Stimulated activated CD8-positive, alpha-beta memory T cell treated with anti-CD3 and anti-CD28 coated beads, Interleukin-7, amount 100 ng/mL, for 48 hours (primary cell): Measurements from ENCODE around the gene PLD4.
"Not testable (repeated sequence)": the region's sequence is repeated elsewhere in the genome, so short reads cannot be mapped to it uniquely, and the experiment has no call there.

Experiments
- DNase-seq, 2 donors: peaks; one replicate each; pipeline ENCODE4 v3.0.0-alpha.2; 2020; ENCODE audit warnings: low read depth in 1 of 2; ENCODE audit errors: extremely low read depth in 1 of 2

Gene PLD4

DNA sequence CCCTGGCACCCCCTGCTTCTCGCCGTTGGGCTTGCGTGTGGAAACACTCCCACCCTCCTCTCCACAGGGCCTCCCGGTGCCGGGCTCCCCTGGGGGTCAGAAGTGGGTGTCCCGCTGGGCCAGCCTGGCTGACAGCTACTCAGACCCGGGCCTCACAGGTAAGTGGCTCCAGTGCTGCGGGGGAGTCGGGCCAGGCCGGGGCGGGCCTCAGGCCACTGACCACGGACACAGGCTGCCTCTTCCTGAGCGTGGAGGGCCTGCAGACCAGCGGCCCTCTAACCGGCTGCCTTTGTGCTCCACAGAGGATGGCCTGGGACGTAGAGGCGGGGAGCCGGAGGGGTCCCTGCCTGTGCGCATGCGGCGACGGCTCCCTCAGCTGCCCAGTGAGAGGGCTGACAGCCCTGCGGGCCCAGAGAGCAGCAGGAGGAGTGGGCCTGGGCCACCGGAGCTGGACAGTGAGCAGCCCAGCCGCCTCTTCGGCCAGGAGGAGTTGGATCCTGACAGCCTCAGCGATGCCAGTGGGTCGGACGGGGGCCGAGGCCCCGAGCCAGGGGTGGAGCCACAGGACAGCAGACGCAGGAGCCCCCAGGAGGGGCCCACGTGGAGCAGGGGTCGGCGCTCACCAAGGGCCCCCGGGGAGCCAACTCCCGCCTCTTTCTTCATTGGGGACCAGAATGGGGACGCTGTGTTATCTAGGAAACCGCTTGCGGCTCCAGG is 38.5 kb upstream of the PLD4 start:
- no peak for DNase-seq

DNA sequence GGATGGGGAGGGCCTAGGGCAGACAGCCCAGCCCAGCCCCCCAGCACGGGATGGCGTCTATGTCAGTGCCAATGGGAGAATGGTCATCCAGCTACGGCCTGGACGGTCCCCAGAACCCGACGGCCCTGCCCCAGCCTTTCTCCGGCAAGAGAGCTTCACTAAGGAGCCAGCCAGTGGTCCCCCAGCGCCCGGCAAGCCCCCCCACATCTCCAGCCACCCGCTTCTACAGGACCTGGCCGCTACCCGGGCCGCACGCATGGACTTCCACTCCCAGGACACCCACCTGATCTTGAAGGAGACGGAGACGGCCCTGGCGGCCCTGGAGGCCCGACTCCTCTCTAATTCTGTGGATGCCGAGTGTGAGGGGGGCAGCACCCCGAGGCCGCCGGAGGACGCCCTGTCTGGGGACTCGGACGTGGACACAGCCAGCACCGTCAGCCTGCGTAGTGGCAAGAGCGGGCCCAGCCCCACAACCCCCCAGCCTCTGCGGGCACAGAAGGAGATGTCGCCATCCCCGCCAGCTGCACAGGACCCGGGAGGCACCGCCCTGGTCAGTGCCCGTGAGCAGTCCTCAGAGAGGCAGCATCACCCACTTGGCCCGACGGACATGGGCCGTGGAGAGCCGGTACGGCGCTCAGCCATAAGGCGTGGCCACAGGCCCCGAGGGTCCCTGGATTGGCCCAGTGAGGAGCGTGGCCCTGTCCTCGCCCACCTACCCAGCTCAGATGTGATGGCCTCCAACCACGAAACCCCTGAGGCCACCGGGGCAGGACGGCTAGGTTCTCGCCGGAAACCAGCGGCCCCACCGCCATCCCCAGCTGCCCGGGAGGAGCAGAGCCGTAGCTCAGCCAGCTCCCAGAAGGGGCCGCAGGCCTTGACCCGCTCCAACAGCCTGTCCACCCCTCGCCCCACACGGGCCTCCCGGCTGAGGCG is 37.7 kb upstream of the PLD4 start:
- no peak for DNase-seq

GRCh38 chr14:104887623-104888488 is 36.8 kb upstream of the PLD4 start:
- DNase-seq = no peak

DNA sequence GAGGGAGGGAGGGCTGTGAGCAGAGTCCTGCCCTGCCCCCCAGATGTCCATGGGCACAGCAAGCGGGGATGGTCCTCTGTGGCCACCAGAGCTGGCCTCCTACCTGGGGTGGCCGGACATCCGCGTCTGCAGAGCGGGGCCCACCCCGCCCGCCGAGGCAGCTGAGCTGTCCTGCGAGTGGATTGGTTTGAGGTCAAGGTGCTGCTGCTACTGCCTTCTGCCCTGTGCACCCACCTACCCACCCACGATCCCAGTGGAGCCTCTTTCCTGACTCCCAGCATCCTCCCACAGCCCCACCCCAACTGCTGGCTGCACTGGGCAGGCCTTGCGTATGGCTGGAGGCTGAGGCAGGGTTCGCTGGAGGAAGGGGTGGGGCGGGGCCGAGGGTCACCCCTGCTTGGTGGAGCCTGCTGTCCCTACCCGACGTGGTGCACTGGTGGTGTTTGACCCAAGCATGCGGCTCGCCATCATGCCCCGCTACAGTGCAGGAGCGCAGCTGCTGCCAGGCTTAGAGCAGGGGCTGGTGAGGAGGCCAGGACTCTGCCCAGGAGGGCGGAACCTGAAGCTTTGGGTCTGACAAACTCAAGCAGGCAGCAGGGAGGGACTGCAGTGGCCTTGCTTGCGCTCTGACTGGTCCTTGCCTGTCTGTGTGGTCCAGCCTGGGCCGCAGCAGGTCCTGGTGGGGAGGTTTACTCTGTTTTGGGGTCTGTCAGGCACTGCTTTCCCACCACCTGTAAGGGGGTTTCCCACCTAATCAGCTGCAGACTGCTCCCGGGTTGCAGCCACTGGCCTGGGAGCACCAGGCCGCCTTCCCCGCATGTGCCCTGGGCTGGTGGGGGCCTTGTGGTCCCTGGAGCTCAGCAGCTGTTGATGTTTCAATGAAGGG is 35.9 kb upstream of the PLD4 start:
- no peak for DNase-seq

DNA sequence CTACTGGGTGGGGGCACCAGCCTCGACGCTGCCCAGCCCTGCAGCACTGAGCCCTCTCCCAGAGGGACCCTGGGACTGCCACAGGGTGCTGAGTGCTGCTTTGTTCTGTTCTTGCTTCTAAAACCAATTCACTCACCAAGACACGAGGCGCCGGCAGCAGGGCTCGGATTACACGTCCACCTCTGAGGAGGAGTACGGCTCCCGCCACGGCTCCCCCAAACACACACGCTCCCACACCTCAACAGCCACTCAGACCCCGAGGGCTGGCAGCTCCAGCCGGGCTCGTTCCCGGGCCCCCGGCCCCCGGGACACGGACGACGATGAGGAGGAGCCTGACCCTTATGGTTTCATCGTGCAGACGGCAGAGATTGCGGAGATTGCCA is 35.3 kb upstream of the PLD4 start:
- DNase-seq = no peak

- not testable (repeated sequence) for DNase-seq
These were observed 34.4 kb upstream of the PLD4 start for GRCh38 chr14:104890292-104890691.

DNA sequence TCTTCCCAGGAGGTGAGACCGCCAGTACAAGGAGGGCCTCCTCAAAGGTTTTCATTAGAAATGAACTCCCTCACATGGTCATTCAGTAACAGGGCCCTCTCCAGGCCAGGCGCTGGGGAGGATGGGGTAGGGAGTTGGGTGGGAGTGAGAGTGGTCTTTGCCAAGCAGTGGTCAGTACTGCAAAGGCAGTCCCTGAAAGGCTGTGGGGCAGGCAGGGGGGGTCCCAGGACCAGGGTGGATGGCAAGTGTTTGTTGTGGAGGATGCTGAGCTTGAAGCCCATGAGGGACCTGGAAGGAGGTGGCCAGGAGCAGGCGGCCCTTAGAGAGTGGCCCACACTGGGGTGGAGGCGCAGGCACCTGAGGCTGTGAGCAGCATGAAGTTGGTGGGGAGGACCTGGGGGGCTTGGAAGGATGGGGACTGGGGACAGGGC is 33.5 kb upstream of the PLD4 start:
- no peak for DNase-seq

DNA sequence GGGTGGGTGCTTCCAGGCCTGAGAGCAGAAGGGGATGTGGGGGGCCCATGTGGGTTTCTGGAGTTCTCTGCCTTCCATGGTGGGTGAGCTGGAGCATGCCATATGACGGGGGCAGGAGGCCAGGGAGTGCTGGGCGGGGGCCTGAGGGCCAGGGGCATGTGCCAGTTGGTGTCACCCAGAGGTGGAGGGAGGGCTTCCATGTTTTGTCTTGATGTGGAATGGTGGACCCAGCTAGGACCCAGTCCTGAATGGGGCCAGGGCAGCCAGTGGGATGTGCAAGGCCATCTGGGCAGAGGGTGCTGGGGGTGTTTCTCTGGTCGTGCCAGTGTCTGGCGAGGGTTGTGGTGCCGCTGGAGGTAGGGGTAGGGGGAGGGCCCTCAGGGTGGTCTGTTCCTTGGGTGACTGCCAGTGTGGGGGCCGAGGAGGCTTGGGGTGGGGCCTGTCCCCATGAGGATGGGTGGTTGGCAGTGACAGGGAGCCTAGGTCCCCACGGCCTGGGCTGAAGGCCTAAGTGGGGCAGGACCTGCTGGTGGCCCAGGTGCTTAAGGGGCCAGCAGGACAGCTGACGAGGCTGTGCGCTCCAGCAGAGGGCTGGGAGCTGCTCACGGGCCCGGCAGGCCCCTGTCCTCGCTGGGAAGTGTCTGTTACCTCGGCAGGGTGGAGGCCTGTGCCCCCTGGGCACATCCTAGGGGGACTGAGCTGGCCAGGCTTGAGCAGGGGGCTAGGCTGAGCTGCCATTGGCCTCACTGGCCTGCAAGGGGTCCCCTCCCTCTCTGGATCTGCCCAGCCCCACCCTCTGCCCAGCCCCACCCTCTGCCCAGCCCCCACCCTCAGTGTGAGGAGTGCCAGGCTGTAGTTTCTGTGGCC is 32.8 kb upstream of the PLD4 start:
- DNase-seq = no peak

DNA sequence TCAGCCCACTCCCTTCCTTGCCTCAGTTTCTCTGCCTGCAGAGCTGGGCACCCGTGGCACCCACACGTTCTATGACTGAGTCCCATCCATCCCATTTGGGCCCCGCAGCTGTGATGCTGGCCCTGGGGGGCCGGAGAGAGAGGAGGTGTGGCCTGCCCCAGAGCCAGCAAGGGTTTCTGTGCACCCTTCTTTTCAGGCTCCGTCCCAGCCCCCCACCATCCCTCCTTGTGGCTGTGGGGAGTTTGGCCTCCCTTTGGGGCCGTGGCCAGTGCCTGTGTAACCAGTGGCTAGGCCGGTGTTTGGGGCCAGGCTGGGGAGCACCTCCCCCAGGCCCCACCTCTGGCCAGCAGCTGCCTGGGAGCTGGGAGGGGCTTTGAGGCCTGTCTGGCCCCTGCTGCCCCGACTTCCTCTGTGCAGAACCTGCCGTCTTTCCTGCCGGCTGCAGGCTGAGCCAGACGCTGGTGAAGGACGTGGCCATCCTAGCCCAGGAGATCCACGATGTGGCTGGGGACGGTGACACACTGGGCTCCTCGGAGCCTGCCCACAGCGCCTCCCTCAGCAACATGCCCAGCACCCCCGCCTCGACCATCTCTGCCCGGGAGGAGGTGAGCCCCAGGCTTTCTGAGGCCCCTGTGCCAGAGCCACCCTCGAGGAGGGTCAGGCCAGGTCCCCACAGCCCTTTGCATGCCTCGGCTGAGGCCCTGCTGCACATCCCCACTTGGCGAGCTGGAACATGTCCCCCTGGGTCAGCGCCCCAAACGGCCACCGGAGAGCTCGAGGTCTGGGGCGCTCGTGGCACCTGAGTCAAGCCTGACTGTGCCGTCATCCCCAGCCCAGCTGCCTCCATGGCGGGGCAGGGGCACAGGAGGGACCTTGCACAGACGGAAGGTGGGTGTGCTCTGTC is 31.9 kb upstream of the PLD4 start:
- no peak for DNase-seq

DNA sequence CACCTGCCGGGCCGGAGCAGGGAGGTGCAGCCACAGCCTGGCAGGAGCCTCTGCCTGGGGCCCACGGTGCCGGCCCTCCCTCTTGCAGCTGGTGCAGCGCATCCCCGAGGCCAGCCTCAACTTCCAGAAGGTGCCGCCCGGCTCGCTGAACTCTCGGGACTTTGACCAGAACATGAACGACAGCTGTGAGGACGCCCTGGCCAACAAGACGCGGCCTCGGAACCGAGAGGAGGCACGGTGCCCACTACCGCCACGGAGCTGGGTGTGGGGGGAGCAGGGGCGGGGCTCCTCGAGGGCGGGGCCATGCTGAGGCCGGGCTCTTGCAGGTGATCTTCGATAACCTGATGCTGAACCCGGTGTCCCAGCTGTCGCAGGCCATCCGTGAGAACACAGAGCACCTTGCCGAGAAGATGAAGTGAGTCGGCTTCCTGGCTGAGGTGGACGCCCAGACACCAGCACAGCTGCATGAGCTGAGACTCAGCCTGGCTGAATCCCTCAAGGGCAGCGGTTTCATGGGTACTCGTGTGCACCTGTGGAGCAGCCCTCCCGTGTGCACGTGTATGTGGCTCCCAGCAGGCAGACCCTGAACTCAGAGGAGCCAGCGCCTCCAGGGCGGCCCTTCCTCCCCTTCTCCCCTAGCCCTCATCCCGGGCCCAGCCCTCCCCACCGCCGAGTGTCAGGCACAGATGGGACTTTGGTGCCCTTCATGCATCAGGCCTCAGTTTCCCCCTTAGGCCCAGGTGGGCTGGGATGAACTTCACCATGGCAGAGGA is 31.1 kb upstream of the PLD4 start:
- no peak for DNase-seq

DNA sequence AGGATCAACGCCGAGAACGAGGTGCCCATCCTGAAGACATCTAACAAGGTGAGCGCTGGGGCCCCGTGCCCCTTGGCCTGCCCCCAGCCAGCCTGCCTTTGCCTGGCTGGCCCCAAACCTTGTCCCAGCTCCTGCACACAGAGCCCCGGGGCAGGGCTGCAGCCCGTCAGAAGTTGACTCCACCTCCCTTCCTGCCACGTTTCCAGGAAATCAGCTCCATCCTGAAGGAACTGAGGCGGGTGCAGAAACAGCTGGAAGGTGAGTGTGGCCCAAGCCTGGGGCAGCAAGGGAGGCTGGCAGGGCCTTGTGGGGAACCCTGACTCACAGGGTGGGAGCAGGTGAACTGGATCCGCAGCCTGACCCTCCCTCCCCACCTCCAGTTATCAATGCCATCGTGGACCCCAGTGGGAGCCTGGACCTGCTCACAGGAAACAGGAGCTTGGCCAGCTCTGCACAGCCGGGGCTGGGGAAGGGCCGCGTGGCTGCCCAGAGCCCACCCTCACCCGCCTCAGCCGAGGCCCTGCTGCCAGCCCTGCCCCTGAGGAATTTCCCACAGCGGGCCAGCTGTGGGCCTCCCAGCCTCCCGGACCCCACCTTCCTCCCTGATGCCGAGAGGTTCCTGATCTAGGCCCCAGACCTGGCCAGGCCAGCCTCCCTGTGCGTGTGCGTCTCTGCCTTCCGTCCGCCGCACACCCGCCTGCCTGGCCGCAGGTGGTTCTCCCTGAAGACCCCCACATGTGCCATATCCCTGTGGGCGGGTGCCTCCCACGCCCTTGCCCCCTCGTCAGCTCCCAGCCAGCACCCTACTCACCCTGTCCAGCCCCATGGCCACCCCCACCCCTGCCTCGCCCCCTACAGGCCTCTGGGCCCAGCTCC is 30.1 kb upstream of the PLD4 start:
- DNase-seq = no peak

GRCh38 chr14:104895207-104895785 is 29.4 kb upstream of the PLD4 start:
- no peak for DNase-seq

DNA sequence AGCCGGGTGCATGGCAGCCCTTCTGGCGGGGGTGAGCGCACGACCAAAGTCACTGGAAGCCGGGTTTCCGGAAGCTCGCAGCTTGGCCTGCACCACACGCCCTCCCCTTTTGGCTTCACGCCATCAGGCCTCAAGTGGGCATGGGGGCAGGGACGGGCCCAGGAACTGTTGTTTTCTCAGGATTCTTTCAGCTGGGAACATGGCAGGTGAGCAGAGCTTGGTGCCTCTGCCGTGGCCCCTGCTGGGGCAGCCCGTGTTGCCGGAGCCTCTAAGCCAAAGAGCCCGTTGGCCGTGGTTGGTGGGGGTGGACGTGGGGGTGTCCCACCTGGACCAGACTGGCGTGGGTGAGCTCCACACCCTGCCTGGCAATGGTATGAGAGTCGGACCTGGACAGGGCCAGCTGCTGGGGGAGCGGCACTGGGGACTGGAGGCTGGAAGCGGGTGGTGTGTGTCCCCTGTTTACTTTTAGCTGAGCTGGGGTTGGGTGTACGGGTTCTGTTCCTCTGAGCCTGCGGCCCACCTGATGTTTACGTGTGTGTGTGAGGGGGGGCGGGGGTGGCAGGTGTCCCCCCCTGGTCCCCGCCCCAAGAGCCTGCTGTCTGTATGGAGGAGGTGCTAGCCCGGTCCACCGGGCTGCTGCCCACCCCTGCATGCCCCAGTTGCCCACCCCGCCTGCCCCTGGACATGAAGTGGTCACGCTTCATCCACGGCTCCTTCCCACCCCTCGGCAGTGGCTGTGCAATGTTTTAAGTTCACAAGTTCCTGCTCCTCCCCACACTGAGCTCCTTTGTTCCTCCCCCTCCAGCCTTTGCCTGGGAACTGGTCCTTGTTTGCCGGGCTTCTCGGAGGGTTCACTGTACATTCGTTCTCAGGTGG is 28.7 kb upstream of the PLD4 start:
- DNase-seq = no peak

DNA sequence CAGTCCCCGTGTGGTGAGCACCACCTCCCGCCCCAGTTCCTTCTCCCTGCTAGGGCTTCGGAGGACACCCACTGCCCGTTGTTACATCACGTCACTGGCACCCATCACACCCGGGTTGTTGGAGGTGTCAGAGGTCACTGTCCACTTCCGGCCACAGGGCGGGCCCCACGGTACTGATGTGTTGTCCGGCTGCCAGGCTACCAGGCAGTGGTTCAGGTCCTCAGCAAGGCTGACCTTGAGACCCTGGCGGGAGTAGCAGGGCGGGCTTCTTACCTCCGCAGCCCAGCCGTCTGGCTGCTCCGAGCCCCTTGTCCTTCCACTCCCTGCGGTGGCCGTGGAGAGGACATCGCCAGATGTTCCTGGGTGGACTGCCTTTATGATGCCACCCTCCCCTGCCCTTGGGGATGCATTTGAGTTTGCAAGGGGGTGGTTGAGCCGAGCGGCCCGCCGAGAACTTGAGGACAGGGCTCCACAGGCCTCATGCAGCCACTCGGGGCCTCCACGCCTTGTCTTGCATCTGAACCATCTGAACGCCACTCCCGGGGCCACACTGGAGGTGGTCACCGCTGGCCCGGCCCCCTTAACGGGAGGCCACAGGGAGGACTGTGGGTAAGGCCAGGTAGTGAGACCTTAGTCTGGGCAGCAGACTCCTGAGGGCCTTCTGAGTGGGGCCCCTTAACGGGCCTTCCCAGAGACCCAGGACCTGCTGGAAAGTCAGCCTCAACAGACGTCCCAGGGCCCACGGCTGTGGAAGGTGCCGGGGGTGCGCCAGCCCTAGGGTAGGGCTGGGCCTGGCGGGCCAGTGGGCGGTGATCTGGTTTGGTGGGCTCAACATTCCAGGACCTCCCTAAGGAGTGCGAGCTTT is 27.1 kb upstream of the PLD4 start:
- DNase-seq = no peak
